BJ (cell line): ENCODE data around the gene P2RY2. TPM values are rescaled to one million over a fixed set of nuclear protein-coding genes. Genes with fewer than 3 reads are reported as not detected.

Source experiments
- CTCF ChIA-PET: fragments of 350-600 bp; formaldehyde crosslinking; extraction: SDS; loops from one replicate; lab custom pipeline; 2021; ENCODE audit warnings: antibody characterized with exemption, inconsistent platforms; lab: Yijun Ruan, JAX
- POLR2A ChIA-PET: fragments of 300-600 bp; sonication (Branson Sonifier 250); formaldehyde crosslinking; extraction: SDS; loops from one replicate; lab custom pipeline; 2021; ENCODE audit warnings: antibody characterized with exemption; lab: Charles Lee
- DNase-seq: peaks from one replicate; pipeline ENCODE4 v3.0.0-alpha.2; 2011; ENCODE audit warnings: low read depth
- H3K27me3 ChIP-seq: 2 replicates; pipeline ENCODE4 v1.6.0; 2011; ENCODE audit warnings: low read length; ENCODE audit not compliant: control insufficient read depth, insufficient read depth
- H3K36me3 ChIP-seq: 2 replicates; pipeline ENCODE4 v1.5.1; 2011; ENCODE audit warnings: low read length; ENCODE audit not compliant: control insufficient read depth, insufficient read depth
- H3K4me3 ChIP-seq: 2 replicates; pipeline ENCODE4 v1.5.1; 2011; ENCODE audit warnings: low read depth, mild to moderate bottlenecking, control low read depth, low read length
- CTCF ChIP-seq: IDR thresholded peaks from 2 replicates; pipeline ENCODE4 v1.5.1; 2011; ENCODE audit warnings: low read depth, mild to moderate bottlenecking, control low read depth, inconsistent platforms, low read length, moderate library complexity; ENCODE audit not compliant: insufficient read depth
- polyA plus RNA-seq: library from polyadenylated mRNA; depleted of rRNA; stranded (reverse); fragments of >200 nt; gene quantifications from 2 replicates; pipeline ENCODE4 v1.2.3, GENCODE V29; 2011

Gene P2RY2
- polyA plus RNA-seq, 1 experiment = 0.15 TPM

GRCh38 chr11:73262851-73263495, 44.9 kb downstream of the P2RY2 start:
- Histone ChIP-seq H3K4me3 (no peak overlapping the region), H3K36me3 (no peaks in the 10 kb centered on the region), H3K27me3 (peaks cover 9% of the 10 kb centered on the region)
- no peak for TF ChIP-seq CTCF
- POLR2A ChIA-PET = interaction anchor here (0.6 kb wide), 1 partner anchor 431 kb away, joined by 3 read pairs; no protein-coding TSS in a partner anchor
- CTCF ChIA-PET = interaction anchor here (0.6 to 3.5 kb wide), 4 partner anchors 9 to 417 kb away, joined by 3 to 11 read pairs (median 3); partner anchors contain the start of gene P2RY6
- DNase-seq = no peak

GRCh38 chr11:73263640-73264039, 45.6 kb downstream of the P2RY2 start:
- Histone ChIP-seq H3K4me3 (no peak overlapping the region), H3K36me3 (no peaks in the 10 kb centered on the region), H3K27me3 (peaks cover 10% of the 10 kb centered on the region)
- no peak for TF ChIP-seq CTCF
- ChIA-PET CTCF (interaction anchor here (3.5 to 12.5 kb wide), 2 partner anchors 21 to 25 kb away, joined by 11 to 60 read pairs; no protein-coding TSS in a partner anchor), POLR2A (interaction anchor here (0.6 kb wide), 1 partner anchor 432 kb away, joined by 3 read pairs; no protein-coding TSS in a partner anchor)
- DNase-seq = no peak

GRCh38 chr11:73265278-73265810, 47.3 kb downstream of the P2RY2 start:
- no peak for TF ChIP-seq CTCF
- no peak for DNase-seq
- CTCF ChIA-PET = interaction anchor here (0.7 to 12.5 kb wide), 4 partner anchors 12 to 81 kb away, joined by 3 to 60 read pairs (median 4); no protein-coding TSS in a partner anchor
- peaks cover 13% of the 10 kb centered on the region for H3K27me3 ChIP-seq
- no peak overlapping the region for H3K4me3 ChIP-seq
- POLR2A ChIA-PET = no interaction called here
- no peaks in the 10 kb centered on the region for H3K36me3 ChIP-seq

- CTCF ChIA-PET = interaction anchor here (0.7 to 12.5 kb wide), 4 partner anchors 22 to 541 kb away, joined by 3 to 60 read pairs (median 4); no protein-coding TSS in a partner anchor
These were observed 48.0 kb downstream of the P2RY2 start for GRCh38 chr11:73265853-73266645.

More at GRCh38 chr11:73265853-73266645, 48.0 kb downstream of the P2RY2 start:
- Histone ChIP-seq H3K36me3 (no peaks in the 10 kb centered on the region), H3K27me3 (peaks cover 13% of the 10 kb centered on the region), H3K4me3 (no peak overlapping the region)
- no peak for DNase-seq
- POLR2A ChIA-PET = no interaction called here
- TF ChIP-seq CTCF = no peak
